Left forelimb (tissue), 1 donor: Measurements from ENCODE around the gene TEC.

ENCODE experiments used
- DNase-seq: peaks from one replicate; pipeline ENCODE4 v3.0.0-alpha.2; 2018; ENCODE audit warnings: low spot score

The TEC gene

DNA sequence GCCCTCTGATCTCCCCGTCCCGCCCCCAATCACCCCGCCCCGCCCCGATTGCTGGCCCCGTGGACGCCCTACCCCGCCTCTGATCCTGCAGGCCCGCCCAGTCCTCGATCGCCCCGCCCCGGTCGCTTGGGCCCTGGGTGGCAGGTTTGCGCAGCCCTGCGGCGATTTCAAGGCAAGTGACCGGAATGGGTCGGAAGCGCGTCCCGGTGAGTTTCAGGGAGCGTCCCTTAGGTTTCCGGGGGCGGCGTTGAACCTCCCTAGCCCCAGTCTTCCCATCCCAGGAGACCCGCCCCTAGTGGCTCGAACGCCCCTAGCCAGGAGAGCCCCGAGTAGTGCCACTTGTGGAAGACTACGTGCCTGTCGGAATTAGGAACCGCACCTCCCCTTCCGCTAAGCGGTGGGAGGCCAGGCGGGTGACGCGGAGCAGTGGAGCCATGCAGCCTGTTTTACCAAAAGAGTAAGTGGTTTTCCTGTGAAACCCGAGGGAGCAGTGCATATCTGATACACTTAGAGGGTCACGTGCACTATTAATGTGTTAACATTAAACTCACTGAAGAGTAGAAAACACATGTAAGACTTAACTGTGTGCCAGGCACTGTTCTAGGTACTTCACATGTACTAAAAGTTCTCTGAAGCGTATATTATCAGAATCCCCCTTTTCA is 354 bp upstream of the TEC start:
- DNase-seq: peak; percentile 84

GRCh38 chr4:48267574-48267973 is 2.1 kb downstream of the TEC start:
- DNase-seq: no peak

- DNase-seq: no peak
Observed at GRCh38 chr4:48266781-48267180, 2.9 kb downstream of the TEC start.

- DNase-seq: no peak
Observed at GRCh38 chr4:48262926-48263325, 6.7 kb downstream of the TEC start.

GRCh38 chr4:48262484-48262883 is 7.2 kb downstream of the TEC start:
- no peak for DNase-seq

GRCh38 chr4:48261281-48261680 is 8.4 kb downstream of the TEC start:
- DNase-seq: no peak

DNA sequence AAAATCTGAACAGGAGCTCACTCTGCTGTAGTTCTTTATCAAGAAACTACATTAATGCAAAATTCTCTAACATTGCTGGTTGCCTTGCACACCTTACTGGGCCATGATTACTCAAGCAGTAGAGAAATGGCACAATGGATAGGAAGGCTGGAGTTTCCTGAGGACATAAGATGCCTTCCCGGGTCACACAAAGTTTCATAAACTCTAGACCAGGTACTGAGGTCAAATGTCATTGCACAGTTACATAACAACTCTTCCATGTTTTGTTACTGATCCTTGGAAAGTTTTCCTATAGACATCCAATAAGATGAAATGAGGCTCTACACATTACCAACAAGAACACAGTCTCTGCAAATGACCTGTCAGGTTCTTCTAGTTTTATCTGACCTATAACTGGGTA is 9.9 kb downstream of the TEC start:
- no peak for DNase-seq

DNA sequence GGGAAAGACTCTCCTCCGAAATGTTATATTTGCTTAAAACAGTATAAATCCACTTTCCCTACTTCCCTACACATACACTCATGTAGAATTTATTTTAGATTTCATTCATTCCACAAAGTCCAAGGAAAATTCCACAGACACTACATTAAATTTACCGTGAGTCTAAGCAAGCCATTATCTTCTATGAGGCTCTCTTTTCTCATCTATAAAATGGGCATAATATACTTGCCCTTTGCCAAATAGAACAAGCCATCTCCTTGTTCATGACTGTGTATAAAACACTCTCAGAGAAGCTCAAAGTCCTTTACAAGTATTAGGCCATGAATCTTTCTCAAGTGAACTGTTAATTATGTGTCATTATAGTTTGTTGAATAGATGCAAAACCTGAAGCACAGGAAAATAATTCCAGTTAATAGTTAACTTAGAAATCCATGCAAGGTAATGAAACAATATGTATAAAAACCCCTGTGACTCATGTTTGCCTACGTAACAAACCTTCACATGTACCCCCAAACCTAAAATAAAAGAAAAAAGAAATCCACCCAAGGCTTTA is 10.7 kb downstream of the TEC start:
- DNase-seq: no peak

DNA sequence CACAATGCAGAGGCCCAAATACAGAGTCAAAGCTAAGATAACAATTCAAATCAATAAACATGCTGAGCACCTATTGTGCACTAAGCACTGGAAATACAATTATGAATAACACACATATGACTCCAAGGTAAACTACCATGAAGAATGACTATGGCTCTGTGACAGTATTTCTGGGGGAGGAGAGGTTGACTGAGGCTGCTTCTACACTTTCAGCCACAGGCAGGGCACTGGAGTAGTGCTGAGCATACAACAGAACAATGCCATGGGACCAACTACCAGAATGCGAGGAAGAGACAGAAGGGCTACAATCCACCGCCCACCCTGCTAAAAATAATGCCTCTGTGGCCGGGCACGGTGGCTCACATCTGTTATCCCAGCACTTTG is 13.7 kb downstream of the TEC start:
- no peak for DNase-seq

GRCh38 chr4:48255072-48255958 is 14.3 kb downstream of the TEC start:
- DNase-seq: no peak

GRCh38 chr4:48254381-48255071 is 15.1 kb downstream of the TEC start:
- no peak for DNase-seq

DNA sequence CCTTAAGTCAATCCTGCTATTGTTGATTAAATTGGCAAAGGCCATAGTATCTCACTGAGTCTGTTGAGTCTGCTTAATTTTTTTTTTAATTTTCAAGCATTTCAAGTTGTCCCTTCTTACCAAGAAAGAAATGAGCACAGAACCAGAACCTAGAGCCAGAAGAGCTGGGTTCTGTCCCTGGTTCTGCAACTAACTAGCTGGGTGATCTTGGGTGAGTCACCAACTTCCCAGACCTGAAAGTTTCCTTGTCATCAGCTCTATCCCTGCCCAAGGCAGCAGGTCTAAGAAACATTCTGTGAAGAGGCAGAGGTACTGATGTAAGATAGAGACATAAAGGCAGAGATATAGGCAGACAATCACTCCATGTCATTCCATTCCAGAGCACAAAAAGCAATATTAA is 17.3 kb downstream of the TEC start:
- DNase-seq: no peak

- no peak for DNase-seq
Observed at GRCh38 chr4:48250980-48251379, 18.7 kb downstream of the TEC start.

DNA sequence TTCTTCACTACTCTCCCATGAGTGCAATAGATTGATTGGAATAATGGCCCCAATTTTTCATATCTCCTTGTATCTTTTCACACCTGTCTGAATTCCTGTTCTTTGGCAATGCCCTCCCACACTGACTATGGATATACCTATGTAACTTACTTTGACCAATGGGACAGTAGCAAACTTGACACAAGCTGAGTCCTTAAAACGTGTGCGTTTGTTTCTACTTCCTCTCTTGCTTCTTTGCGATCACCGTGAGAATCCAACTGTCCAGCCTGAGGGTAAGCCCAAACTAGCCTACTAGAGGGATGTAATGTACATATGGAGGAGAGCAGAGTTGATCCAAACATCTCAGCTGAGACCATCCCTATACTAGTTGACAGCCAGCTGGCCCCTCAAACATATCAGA is 19.3 kb downstream of the TEC start:
- DNase-seq: no peak

- DNase-seq: no peak
Observed at GRCh38 chr4:48249378-48249777, 20.3 kb downstream of the TEC start.

DNA sequence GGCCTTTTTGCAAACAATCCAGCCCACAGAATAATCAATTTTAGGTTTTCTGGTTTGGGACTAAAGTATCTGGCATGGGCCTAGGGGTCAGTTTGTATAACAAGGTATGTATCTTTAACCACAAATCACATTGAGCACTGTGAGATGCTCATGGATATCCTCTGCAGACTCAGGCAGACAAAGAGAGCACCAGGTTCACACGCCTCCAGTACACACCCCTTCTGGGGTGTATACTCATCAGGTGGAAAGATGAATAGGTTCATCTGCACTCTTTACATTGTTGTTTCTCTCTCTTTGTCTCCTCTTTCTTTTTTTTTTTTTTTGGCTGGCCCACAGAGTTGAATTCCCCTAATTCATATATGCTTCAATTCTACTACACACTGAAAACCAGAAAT is 21.1 kb downstream of the TEC start:
- DNase-seq: no peak

DNA sequence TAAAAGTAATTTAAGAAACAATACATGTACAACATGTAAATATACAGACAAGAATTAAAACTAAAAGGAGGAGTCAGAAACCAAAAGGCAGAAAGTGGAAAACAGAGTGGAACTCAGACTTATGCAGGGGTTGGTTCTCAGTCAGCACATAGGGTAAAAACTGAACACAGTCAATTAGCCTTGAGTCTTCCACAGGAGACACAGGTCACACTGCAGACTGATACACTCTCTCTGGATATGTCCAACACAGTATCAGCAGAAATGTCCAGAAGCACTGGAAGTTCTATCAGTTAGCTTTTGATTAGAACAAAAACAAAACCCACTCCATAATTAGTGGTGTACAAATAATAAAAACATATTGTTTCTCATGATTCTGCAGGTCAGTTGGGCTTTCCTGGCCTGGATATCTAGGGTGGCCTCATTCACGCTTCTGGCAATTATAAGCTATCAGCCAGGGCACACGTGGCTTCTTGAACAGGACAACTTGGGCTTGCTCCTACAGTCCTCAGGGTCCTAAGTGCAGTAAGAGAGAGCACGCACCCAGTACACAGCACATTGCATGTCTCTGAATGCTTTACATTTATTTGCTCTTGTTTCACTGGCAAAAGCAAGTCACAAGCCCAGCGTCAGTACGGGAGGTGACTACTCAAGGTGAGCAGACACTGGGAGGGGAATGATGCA is 21.6 kb downstream of the TEC start:
- no peak for DNase-seq

DNA sequence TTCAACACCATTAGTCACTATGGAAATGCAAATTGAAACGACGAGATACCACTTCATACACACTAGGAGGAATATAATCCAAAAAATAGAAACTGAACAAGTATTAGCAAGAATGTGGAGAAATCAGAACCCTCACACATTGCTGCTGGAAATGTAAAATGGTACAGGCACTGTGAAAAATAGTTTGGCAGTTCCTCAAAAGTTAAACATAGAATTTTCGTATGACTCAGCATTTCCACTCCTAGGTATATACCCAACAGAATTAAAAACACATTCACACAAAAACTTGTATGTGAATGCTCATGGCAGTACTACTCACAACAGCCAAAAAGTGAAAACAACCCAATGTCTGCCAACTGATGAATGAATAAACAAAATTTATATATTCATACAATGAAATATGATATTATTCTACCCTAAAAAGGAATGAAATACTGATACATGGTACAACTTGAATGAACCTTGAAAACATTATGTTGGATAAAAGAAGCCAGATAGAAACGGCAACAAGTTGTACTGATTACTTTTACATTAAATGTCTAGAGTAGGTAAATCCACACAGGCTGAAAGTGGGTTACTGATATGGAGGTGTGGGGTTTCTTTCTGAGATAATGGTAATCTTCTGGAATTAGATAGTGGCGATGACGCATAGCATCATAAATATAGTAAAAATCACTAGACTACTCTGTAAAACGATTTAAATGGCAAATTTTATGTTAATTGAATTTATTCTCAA is 22.3 kb downstream of the TEC start:
- DNase-seq: no peak

DNA sequence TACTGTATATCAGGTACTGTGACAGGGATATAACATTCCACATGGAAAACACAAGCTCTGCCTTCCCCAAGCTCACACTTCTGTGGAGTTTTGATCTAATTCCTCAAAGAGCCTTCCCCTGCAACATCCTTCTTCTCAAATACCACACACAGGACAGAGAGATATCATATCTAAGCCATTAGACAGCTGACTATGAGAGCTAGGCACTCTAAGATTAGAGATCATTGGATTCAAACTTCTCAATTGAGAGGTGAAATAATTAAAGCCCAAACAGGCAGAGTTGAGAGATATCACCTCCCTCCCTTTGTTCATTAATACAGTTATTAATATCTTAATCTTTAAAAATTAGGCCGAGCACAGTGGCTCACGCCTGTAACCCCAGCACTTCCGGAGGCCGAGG is 25.0 kb downstream of the TEC start:
- no peak for DNase-seq

- no peak for DNase-seq
Observed at GRCh38 chr4:48243887-48244286, 25.8 kb downstream of the TEC start.

GRCh38 chr4:48243429-48243828 is 26.2 kb downstream of the TEC start:
- no peak for DNase-seq
